ENCODE results near the gene FBXL16. TPM values are rescaled to one million over a fixed set of nuclear protein-coding genes. Genes with fewer than 3 reads are reported as not detected.

The FBXL16 gene
- total and polyA plus RNA-seq, 2 experiments from 2014 or later, result 0.07 to 0.28 TPM

DNA sequence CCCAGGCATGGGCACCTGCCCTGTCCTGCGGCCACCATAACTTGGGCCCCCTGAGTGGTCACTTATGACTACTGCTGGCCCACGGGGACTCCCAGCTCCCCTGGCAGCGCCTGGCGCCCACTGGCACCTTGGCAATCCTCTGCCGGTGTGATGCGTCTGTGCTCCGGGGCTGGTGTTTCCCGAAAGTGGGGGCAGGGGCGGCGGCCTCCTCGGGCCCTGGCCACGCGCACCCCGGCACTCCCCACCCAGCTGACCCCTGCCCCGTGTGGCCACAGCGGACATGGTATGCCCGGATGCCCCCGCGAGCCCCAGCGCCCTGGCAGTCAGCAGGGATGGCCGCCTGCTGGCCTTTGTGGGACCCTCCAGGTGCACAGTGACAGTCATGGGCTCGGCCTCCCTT is 48.1 kb downstream of the FBXL16 start:
- Histone ChIP-seq H3K4me3 (no peak overlapping the region), H3K4me1 (ENCODE audit: insufficient read depth) (peaks cover 3% of the 10 kb centered on the region), H4K20me1 (ENCODE audit: insufficient read depth, poor library complexity, severe bottlenecking) (no peaks in the 10 kb centered on the region), H3K9me2 (replicated peaks; ENCODE audit: insufficient read depth) (no peaks in the 10 kb centered on the region), H3K9me3 (ENCODE audit: low read depth) (no peaks in the 10 kb centered on the region), H3K27ac (no peak overlapping the region), H3K36me3 (replicated peaks; ENCODE audit: insufficient read depth, low read depth) (no peaks in the 10 kb centered on the region), H2AFZ (no peak overlapping the region), H3K4me2 (no peak overlapping the region), H3K79me2 (no peaks in the 10 kb centered on the region), H3K27me3 (no peaks in the 10 kb centered on the region)
- TF ChIP-seq EZH2phosphoT487 (IDR thresholded peaks at IDR 0.05; ENCODE audit: low read depth, severe bottlenecking, unreplicated experiment) (no peak), EZH2 (IDR thresholded peaks at IDR 0.05; ENCODE audit: borderline replicate concordance) (no peak)
- TF ChIP-seq, protein P1, sequence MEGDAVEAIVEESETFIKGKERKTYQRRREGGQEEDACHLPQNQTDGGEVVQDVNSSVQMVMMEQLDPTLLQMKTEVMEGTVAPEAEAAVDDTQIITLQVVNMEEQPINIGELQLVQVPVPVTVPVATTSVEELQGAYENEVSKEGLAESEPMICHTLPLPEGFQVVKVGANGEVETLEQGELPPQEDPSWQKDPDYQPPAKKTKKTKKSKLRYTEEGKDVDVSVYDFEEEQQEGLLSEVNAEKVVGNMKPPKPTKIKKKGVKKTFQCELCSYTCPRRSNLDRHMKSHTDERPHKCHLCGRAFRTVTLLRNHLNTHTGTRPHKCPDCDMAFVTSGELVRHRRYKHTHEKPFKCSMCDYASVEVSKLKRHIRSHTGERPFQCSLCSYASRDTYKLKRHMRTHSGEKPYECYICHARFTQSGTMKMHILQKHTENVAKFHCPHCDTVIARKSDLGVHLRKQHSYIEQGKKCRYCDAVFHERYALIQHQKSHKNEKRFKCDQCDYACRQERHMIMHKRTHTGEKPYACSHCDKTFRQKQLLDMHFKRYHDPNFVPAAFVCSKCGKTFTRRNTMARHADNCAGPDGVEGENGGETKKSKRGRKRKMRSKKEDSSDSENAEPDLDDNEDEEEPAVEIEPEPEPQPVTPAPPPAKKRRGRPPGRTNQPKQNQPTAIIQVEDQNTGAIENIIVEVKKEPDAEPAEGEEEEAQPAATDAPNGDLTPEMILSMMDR (IDR thresholded peaks at IDR 0.05; ENCODE audit: poor library complexity), result no peak
- no peak for DNase-seq (ENCODE audit: low spot score)
- 98% methylated on average over 19 of the region's 22 CpGs for WGBS (ENCODE audit: low lambda C conversion rate, missing lambda C conversion rate)

DNA sequence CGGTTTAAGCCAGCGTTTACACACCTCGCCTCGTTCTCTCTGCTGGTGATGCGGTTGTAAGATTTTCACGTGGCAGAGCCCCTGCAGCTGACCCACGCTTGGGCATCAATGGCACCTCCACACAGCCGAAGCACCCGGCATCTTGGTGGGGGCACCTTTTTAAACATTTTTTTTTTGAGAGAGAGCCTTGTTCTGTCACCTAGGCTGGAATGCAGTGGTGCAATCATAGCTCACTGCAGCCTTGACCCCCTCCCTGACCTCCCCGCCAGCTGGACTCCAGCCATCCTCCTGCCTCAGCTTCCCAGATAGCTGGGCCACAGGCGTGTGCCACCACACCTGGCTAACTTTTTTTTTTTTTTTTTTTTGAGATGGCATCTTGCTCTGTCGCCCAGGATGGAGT is 51.6 kb downstream of the FBXL16 start:
- no peak for DNase-seq (ENCODE audit: low spot score)
- H3K4me3 ChIP-seq, result no peak overlapping the region
- no peak overlapping the region for H3K4me2 ChIP-seq
- peaks cover 5% of the 10 kb centered on the region for H3K4me1 ChIP-seq (ENCODE audit: insufficient read depth)
- H3K79me2 ChIP-seq, result no peaks in the 10 kb centered on the region
- no peaks in the 10 kb centered on the region for H3K36me3 ChIP-seq (replicated peaks; ENCODE audit: insufficient read depth, low read depth)
- TF ChIP-seq, protein P1 (IDR thresholded peaks at IDR 0.05; ENCODE audit: poor library complexity), result no peak
- TF ChIP-seq EZH2 (IDR thresholded peaks at IDR 0.05; ENCODE audit: borderline replicate concordance), result no peak
- no peak for TF ChIP-seq EZH2phosphoT487 (IDR thresholded peaks at IDR 0.05; ENCODE audit: low read depth, severe bottlenecking, unreplicated experiment)
- no peaks in the 10 kb centered on the region for H3K27me3 ChIP-seq
- no peak overlapping the region for H3K27ac ChIP-seq
- H3K9me2 ChIP-seq (replicated peaks; ENCODE audit: insufficient read depth), result no peaks in the 10 kb centered on the region
- no peaks in the 10 kb centered on the region for H4K20me1 ChIP-seq (ENCODE audit: insufficient read depth, poor library complexity, severe bottlenecking)
- WGBS (ENCODE audit: low lambda C conversion rate, missing lambda C conversion rate), result 91% methylated on average over 12 of the region's 12 CpGs
- no peak overlapping the region for H2AFZ ChIP-seq
- H3K9me3 ChIP-seq (ENCODE audit: low read depth), result no peaks in the 10 kb centered on the region

DNA sequence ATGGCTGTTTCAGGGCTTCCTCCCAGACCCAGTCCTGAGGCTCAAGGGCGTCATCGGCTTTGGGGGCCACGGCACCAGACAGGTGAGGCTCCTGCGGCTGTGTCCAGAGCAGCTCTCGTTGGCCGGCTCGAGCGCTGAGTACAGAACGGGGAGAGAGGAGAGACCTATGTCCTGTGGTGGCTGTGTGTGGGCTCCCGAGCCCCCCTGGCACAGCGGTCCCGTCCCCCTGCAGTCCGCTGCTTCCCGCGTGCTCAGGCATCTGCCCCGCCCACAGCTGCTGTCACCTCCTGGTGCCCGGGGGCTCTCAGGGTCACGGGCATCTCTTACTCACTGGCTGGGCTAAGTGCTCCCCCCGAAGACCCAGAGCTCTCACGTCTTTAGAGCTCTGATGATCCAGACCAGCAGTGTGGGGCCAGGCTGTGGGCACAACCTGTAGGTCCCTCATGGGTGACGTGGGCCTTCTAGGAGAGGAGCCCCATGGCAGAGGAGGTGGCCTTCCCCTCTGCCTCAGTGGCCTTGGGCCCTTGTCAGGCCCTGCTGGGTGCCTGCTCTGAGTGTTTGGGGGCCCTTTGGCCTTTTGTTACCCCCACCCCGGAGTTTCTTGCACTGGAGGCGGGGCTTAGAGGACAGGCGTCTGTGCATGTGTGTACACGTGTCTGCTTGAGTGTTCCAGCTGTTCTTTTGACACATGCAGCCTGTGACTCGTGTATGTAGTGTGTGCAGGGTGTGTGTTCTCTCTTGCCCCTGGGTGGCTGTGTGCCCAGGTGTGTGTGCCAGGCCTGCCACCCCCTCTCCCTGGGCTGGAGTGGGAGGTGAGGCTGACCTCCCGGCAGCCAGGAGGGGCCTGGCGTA is 52.9 kb downstream of the FBXL16 start:
- no peak overlapping the region for H3K27ac ChIP-seq
- peaks cover 10% of the 10 kb centered on the region for H3K79me2 ChIP-seq
- TF ChIP-seq EZH2 (IDR thresholded peaks at IDR 0.05; ENCODE audit: borderline replicate concordance) (no peak), EZH2phosphoT487 (IDR thresholded peaks at IDR 0.05; ENCODE audit: low read depth, severe bottlenecking, unreplicated experiment) (no peak)
- TF ChIP-seq, protein P1 (IDR thresholded peaks at IDR 0.05; ENCODE audit: poor library complexity), result no peak
- WGBS (ENCODE audit: low lambda C conversion rate, missing lambda C conversion rate), result 92% methylated on average over 26 of the region's 28 CpGs
- no peak overlapping the region for H3K4me3 ChIP-seq
- DNase-seq (ENCODE audit: low spot score), result no peak
- H3K9me3 ChIP-seq (ENCODE audit: low read depth), result no peaks in the 10 kb centered on the region
- H3K4me1 ChIP-seq (ENCODE audit: insufficient read depth), result peaks cover 17% of the 10 kb centered on the region
- no peaks in the 10 kb centered on the region for H3K36me3 ChIP-seq (replicated peaks; ENCODE audit: insufficient read depth, low read depth)
- no peak overlapping the region for H3K4me2 ChIP-seq
- no peaks in the 10 kb centered on the region for H3K9me2 ChIP-seq (replicated peaks; ENCODE audit: insufficient read depth)
- H3K27me3 ChIP-seq, result no peaks in the 10 kb centered on the region
- no peaks in the 10 kb centered on the region for H4K20me1 ChIP-seq (ENCODE audit: insufficient read depth, poor library complexity, severe bottlenecking)
- H2AFZ ChIP-seq, result no peak overlapping the region
